PC-9 (cell line): ENCODE measurements around the gene NAGLU. TPM values are rescaled to one million over a fixed set of nuclear protein-coding genes. Genes with fewer than 3 reads are reported as not detected.

Source experiments
- BruUV-seq: library from RNA; stranded (reverse); fragments of 400-500 nt; replicated peaks from 2 replicates; lab custom pipeline; 2021; lab: Mats Ljungman, UMichigan
- CTCF ChIA-PET: fragments of 300-600 bp; sonication (Branson Sonifier 250); formaldehyde crosslinking; loops from one replicate; lab custom pipeline; 2022; ENCODE audit warnings: antibody characterized with exemption; lab: Charles Lee
- POLR2A ChIA-PET: fragments of 300-600 bp; sonication (Branson Sonifier 250); formaldehyde crosslinking; loops from one replicate; lab custom pipeline; 2022; ENCODE audit warnings: antibody characterized with exemption; ENCODE audit not compliant: unreplicated experiment; lab: Charles Lee
- DNase-seq, 2 experiments: peaks; one replicate each; pipeline versions ENCODE4 v3.0.0 to v3.0.0-alpha.2; 2015 to 2022; ENCODE audit warnings: mixed read lengths in 1 of 2
- H2AFZ ChIP-seq: fragments of 200-600 bp; sonication (generic); 2 replicates; pipeline ENCODE4 v1.8.1; 2017; ENCODE audit warnings: antibody characterized with exemption
- H3F3A ChIP-seq: fragments of 200-600 bp; sonication (generic); 2 replicates; pipeline ENCODE4 v1.8.1; 2017; ENCODE audit warnings: antibody characterized with exemption, mild to moderate bottlenecking, low read depth; ENCODE audit not compliant: insufficient read depth
- H3K27ac ChIP-seq: fragments of 200-600 bp; sonication (generic); 2 replicates; pipeline ENCODE4 v1.6.1; 2016; ENCODE audit warnings: mixed run types
- H3K27me3 ChIP-seq: fragments of 200-600 bp; sonication (generic); 2 replicates; pipeline ENCODE4 v1.6.1; 2016; ENCODE audit warnings: low read depth, mixed run types; ENCODE audit not compliant: insufficient read depth
- H3K36me3 ChIP-seq: fragments of 200-600 bp; sonication (generic); 2 replicates; pipeline ENCODE4 v1.6.1; 2016; ENCODE audit warnings: low read depth, mixed run types
- H3K4me1 ChIP-seq: fragments of 200-600 bp; sonication (generic); replicated peaks from 2 replicates; pipeline ENCODE4 v1.6.1; 2016; ENCODE audit warnings: mixed run types; ENCODE audit not compliant: insufficient read depth
- H3K4me2 ChIP-seq: fragments of 200-600 bp; sonication (generic); 2 replicates; pipeline ENCODE4 v1.6.1; 2017; ENCODE audit warnings: mixed run types
- H3K4me3 ChIP-seq: fragments of 200-600 bp; sonication (generic); 2 replicates; pipeline ENCODE4 v1.6.1; 2016; ENCODE audit warnings: mixed run types
- H3K79me2 ChIP-seq: fragments of 200-600 bp; sonication (generic); 2 replicates; pipeline ENCODE4 v1.6.1; 2017; ENCODE audit warnings: low read depth, mixed run types
- H3K9me2 ChIP-seq: fragments of 200-600 bp; sonication (generic); 2 replicates; pipeline ENCODE4 v1.8.1; 2017; ENCODE audit warnings: mild to moderate bottlenecking; ENCODE audit not compliant: insufficient read depth
- H3K9me3 ChIP-seq: fragments of 200-600 bp; sonication (generic); 2 replicates; pipeline ENCODE4 v1.8.1; 2016; ENCODE audit warnings: low read depth; ENCODE audit not compliant: insufficient read depth
- H4K20me1 ChIP-seq: fragments of 200-600 bp; sonication (generic); 2 replicates; pipeline ENCODE4 v1.8.1; 2017; ENCODE audit not compliant: insufficient read depth
- EZH2 ChIP-seq: fragments of 200-600 bp; sonication (generic); IDR thresholded peaks from 2 replicates; pipeline ENCODE4 v1.8.0; 2017; ENCODE audit warnings: antibody characterized with exemption, low read depth
- intact Hi-C: fragments of 100-400 bp; cut with micrococcal nuclease; formaldehyde crosslinking; loops from one replicate; pipeline ENCODE4 v1.10.0; 2022; ENCODE audit not compliant: unreplicated experiment
- total RNA-seq: library from RNA; stranded (reverse); gene quantifications from 2 replicates; pipeline ENCODE4 v1.2.3, GENCODE V29; 2021
- TF ChIP-seq, protein P1 (sequence below): fragments of 200-600 bp; sonication (generic); conservative IDR thresholded peaks from 2 replicates; pipeline ENCODE4 v1.6.1; 2017; ENCODE audit warnings: mixed run types, antibody characterized with exemption, mild to moderate bottlenecking, moderate library complexity

Gene NAGLU
- total RNA-seq, 1 experiment from 2014 or later, result 18.2 TPM

DNA sequence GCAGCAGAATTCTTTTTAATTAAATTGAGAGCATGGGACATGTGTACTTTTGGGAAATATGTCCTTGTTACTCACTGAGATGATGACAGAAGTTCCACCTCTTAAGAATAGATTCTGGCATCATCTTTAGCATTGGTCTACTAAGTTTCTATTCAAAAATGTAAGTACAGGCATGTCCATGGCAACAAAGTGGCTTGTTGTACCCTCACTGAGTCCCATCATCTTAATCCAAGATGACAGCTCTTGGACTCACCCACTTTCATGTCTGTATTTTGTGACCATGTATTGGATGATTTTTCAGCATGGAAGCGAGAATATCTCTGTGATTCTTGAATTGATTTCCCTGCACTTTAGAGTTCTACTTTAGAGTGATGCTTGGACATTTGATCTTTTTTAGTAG lies 33.1 kb upstream of the NAGLU start:
- BruUV-seq, result no TSS peak
- Histone ChIP-seq H3K27ac (no peak overlapping the region), H3K79me2 (no peaks in the 10 kb centered on the region), H4K20me1 (no peaks in the 10 kb centered on the region), H3K36me3 (peaks cover 29% of the 10 kb centered on the region; the same call in 1 of the 2 replicates), H3K4me1 (no peaks in the 10 kb centered on the region), H3K9me3 (no peaks in the 10 kb centered on the region), H3K9me2 (no peaks in the 10 kb centered on the region), H3F3A (no peaks in the 10 kb centered on the region), H2AFZ (no peak overlapping the region), H3K4me3 (no peak overlapping the region), H3K4me2 (no peak overlapping the region), H3K27me3 (no peaks in the 10 kb centered on the region)
- intact Hi-C loops, result no loop called here
- DNase-seq, result no peak
- CTCF ChIA-PET, result no interaction called here
- POLR2A ChIA-PET, result no interaction called here
- TF ChIP-seq EZH2, result no peak
- TF ChIP-seq, protein P1, sequence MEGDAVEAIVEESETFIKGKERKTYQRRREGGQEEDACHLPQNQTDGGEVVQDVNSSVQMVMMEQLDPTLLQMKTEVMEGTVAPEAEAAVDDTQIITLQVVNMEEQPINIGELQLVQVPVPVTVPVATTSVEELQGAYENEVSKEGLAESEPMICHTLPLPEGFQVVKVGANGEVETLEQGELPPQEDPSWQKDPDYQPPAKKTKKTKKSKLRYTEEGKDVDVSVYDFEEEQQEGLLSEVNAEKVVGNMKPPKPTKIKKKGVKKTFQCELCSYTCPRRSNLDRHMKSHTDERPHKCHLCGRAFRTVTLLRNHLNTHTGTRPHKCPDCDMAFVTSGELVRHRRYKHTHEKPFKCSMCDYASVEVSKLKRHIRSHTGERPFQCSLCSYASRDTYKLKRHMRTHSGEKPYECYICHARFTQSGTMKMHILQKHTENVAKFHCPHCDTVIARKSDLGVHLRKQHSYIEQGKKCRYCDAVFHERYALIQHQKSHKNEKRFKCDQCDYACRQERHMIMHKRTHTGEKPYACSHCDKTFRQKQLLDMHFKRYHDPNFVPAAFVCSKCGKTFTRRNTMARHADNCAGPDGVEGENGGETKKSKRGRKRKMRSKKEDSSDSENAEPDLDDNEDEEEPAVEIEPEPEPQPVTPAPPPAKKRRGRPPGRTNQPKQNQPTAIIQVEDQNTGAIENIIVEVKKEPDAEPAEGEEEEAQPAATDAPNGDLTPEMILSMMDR, result no peak

DNA sequence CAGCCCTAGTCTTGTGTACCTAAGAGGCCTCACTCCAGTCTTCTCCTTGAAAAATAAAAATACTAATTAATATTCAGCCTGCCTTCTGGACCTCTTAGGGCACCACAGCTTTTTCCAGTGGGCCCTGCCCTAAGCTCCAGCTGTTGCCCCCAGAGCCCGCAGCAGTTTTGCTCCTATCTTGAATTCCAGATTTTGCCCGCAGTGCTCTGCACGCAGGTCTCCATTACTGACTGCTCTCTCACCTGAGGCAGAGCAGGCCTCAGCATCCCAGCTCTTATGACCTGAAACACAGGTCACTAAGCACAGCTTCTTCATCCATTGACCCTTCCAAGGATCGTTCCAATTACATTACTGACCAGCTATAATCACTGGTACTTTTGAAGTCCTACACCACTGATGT lies 28.4 kb upstream of the NAGLU start:
- no peak overlapping the region for H3K27ac ChIP-seq
- no TSS peak for BruUV-seq
- H3K4me2 ChIP-seq, result no peak overlapping the region
- H3K79me2 ChIP-seq, result no peaks in the 10 kb centered on the region
- H3K36me3 ChIP-seq, result 0 out of 2 replicates have a peak, but pooled peaks cover 13% of the 10 kb centered on the region
- H3K4me1 ChIP-seq, result no peaks in the 10 kb centered on the region
- no peaks in the 10 kb centered on the region for H3K27me3 ChIP-seq
- intact Hi-C loops, result no loop called here
- ChIA-PET CTCF (no interaction called here), POLR2A (interaction anchor here (0.6 kb wide), 1 partner anchor 1267 kb away, joined by 4 read pairs; no protein-coding TSS in a partner anchor)
- no peaks in the 10 kb centered on the region for H3K9me2 ChIP-seq
- no peak overlapping the region for H3K4me3 ChIP-seq
- no peak for TF ChIP-seq EZH2
- TF ChIP-seq, protein P1, result no peak
- no peaks in the 10 kb centered on the region for H3F3A ChIP-seq
- H2AFZ ChIP-seq, result no peak overlapping the region
- no peak for DNase-seq
- no peaks in the 10 kb centered on the region for H4K20me1 ChIP-seq
- H3K9me3 ChIP-seq, result no peaks in the 10 kb centered on the region

DNA sequence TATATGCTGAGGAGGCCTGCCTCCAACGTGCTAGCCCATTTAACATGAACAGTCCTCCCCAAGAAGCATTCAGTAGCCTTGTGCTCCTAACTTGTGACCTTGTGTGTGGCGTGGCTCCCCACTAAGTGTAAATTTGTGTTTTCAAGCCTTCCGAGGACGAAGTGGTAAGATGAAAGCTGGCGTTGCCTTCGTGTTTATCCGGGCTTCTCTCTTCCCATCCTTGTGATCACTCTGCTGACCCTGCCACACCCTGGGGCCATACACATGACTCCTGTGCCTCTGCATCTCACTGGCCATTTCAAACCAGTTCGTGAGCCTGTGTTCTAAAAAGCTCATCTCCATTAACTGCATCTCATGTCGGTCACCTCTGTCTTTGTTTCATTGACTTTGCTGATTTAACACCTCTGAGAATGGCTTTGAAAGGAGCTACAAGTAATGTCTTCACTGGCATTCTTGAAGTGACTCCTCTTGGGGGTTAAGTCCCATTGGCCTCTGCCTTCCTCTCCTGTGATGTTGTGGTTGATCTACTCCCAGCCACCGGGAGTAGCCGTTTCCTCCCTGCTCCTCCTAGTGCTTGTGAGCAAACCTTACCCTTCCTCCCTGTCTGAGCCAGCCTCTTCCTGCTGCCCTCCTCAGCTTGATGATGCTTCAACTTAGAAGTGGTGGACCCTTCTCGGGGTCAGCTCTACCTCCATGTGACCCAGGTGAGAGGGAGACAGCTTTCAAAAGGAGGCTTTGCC lies 27.4 kb upstream of the NAGLU start:
- POLR2A ChIA-PET, result no interaction called here
- intact Hi-C loops, result no loop called here
- TF ChIP-seq, protein P1, result no peak
- TF ChIP-seq EZH2, result no peak
- Histone ChIP-seq H3K4me2 (no peak overlapping the region), H3K9me3 (no peaks in the 10 kb centered on the region), H2AFZ (no peak overlapping the region), H3K36me3 (0 out of 2 replicates have a peak, but pooled peaks cover 10% of the 10 kb centered on the region), H3K4me1 (no peaks in the 10 kb centered on the region), H4K20me1 (no peaks in the 10 kb centered on the region), H3K79me2 (no peaks in the 10 kb centered on the region), H3K27me3 (no peaks in the 10 kb centered on the region), H3K9me2 (no peaks in the 10 kb centered on the region), H3K27ac (no peak overlapping the region), H3K4me3 (no peak overlapping the region), H3F3A (no peaks in the 10 kb centered on the region)
- BruUV-seq, result no TSS peak
- CTCF ChIA-PET, result no interaction called here
- no peak for DNase-seq
